ENCODE data around the gene VIPR2.
"Not testable (repeated sequence)": the region's sequence is repeated elsewhere in the genome, so short reads cannot be mapped to it uniquely, and the experiment has no call there.

The VIPR2 gene

DNA sequence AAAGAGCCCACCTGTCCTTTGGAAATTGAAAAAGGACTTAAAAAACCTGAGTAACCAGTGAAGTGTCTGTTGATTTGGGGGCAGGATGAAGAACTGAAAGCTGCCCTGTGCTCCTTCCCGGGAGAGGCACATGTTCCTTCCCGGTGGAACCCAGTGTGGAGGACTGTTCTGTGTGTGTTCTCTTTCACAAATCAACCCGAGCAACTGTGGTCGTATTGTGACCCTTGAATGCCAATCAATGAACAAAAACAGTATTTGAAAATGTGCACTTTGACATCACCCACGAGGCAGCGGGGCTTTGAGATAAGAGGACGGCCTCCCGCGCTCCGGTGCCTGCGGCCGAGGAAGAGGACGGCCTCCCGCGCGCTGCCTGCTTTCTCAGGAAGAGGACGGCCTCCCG lies 139.0 kb downstream of the VIPR2 start:
- no peak for DNase-seq

DNA sequence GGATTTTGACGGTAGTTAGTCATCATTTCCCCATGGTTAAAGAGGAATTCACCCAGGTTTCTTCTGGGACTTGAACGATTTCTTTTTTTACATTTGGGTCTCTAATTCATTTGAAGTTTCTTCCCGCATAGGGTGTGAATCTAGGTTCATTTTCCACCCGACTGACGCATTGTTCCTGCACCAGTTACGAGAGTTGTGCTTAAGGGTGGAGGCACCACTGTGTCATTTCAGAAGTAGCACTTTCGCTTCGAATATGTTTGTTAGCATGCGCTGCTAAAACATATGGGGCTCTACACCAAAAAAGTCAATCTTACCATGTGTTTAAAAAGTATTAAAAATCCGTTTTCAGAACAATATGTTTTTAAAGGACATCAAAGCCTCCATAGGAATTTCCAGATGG lies 140.3 kb downstream of the VIPR2 start:
- DNase-seq = no peak

DNA sequence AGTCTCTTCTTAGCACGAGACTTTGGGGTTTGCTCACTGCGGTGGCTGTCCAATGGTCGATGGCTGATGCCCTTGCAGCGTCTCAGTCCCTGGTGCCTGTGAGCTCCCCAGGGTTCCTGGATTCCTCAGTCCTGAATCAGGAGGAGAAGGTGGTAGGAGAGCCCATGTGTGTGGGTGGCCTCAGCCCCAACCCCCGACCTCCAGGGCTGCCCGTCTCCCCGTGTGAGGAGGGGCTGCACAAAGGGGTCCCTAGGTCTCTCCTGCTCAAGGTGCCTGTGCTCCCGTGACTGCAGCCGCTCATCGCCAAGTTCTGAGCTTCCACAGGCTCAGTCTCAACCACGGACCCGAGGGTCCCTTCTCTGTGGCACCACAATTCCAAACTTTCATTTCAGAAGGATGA lies 142.9 kb downstream of the VIPR2 start:
- no peak for DNase-seq

DNA sequence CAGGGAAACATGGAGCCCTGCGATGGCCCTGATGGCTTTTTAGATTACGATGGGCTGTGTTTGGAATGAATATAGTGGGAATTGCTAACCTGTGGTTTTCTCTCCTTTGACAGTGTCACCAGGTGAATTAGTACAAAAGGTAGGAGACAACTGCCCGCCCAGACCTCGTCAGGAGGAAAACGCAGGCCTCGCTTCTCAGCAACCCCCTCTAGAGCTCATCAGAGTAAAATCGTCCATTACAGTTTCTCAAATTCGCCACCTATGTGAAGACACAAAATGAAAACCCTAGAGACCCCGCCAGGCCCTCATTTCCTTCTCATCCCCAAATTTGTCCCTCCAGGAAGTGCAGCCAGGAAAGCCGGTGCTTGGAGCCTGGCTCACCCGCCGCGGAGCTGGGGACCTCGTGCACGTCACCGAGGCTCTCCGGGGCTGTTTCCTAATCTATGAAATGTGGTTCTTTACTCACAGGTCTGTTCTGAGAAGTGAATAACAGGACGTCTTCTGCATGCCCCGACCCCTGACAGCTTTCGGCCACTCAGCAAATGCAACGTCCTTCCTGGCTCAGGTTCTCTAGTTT lies 143.7 kb downstream of the VIPR2 start:
- DNase-seq = no peak

DNA sequence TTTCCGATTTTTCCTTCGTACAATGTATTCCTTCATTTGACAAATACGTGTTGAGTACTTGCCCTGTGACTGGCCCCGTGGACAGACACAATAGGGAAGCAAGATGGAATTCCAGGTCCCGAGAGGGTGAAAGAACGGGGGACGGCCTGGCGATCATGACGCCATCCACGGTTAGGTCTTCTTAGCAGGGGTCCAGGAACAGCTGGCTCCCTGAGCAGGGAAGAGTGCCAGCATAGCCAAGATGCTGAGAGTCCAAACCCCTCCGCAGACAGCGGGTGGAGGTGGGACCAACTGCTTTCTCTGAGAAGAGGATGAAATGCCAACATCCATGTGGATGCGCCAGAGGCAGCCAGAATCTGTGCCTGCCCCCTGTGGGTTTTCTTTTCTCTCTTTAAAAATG lies 144.6 kb downstream of the VIPR2 start:
- no peak for DNase-seq

DNA sequence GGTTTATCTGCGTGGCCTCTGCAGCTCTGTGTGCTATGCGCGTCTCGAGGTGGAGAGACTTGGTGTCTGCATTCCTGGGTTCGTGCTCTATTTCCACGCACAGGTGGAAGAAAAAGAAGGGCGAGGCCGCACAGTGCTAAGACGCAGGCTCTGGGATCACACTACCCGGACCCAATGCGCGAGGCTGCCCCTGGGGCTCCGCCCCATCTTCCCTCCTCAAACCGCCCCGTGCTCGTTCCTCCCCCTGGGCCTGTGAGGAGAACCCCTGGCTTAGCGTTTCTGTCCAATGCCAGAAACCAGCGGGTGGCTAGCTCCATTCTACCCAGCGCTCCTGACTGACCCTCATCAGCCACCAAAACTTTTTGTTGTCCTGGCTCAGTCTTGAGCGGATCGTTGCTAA lies 145.2 kb downstream of the VIPR2 start:
- DNase-seq = no peak

DNA sequence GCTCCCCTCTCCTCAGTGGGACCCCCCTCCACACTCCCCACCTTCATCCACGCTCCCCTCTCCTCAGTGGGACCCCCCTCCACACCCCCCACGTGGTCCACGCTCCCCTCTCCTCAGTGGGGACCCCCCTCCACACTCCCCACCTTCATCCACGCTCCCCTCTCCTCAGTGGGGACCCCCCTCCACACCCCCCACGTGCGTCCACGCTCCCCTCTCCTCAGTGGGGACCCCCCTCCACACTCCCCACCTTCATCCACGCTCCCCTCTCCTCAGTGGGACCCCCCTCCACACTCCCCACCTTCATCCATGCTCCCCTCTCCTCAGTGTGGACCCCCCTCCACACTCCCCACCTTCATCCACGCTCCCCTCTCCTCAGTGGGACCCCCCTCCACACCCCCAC lies 146.4 kb downstream of the VIPR2 start:
- not testable (repeated sequence) for DNase-seq

DNA sequence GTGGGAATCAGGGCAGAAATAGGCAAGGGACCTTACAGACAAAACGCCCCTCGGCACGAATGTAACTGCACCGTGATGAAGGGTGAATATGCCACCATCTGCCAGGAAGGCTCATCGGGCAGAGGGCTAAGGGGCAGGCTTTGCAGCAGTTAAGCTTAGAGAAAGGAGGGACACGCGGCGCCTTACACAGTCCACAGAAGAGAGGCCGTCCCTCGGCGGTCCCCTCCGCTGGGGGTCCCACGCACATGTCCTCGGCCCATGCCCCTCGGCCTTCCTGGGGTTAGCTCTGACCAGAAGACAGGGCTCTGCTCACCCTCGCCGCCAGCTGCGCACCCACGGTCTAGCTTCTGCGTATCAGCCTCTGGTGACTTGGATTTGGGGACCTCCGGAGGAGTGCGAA lies 147.2 kb downstream of the VIPR2 start:
- no peak for DNase-seq

DNA sequence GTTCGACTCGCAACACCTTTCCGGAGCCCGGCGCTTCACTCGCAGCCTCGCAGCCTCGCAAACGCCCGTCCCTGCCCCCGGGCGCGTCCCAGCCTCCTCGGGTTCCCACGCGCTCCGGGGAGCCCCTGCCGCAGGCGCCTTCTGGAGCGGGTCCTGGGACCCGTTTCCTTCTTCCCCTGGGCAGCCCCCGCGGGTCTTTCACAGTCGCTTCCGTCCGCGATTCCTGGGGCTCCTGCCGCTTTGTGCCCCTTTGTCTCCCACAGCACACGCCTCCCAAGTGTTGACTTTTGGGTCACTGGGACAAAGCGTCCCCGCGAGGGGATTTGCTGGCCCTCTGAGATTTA lies 147.6 kb downstream of the VIPR2 start:
- DNase-seq = no peak

DNA sequence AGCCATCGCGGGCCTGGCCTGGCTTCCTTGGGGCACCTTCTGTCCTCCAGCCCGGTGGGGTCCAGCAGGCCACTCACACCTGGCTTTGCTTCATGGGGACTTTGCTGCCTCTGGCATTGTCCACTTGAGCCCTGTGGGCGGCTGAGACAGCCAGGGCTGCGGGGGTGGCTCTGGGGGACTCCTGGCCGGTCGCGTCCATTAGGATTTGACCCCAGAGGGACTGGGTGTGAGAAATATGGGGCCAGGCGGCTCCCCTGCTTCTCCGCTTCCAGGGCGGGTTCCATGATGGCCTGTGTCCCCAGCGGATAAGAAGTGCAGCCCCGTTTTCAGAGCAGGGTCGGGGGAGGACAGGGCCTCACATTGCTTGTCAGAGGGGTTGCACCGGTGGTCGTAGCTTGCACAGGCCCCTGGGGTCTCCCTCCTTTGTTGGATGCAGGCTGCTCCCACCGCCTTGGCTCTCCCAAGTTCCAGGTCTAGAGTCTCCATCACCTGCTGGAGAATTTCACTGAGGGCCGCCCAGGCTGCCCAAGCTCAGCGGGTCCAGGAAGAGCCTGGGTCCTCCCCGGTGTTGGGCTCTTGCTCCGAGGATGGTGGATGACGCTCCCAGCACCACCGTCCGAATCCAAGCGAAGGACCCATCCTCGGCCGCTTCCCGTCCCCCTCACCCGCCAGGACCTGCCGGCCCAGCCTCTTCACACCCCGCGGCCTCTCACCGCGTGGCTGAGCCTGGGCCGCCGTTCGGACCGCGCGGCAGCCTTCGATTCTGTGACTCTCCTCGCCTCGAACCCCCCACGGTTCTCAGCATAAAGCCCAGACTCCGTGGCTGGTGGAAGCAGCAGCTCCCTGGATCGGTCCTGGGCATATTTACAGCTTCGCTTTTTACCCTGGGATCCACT lies 148.2 kb downstream of the VIPR2 start:
- DNase-seq = no peak

DNA sequence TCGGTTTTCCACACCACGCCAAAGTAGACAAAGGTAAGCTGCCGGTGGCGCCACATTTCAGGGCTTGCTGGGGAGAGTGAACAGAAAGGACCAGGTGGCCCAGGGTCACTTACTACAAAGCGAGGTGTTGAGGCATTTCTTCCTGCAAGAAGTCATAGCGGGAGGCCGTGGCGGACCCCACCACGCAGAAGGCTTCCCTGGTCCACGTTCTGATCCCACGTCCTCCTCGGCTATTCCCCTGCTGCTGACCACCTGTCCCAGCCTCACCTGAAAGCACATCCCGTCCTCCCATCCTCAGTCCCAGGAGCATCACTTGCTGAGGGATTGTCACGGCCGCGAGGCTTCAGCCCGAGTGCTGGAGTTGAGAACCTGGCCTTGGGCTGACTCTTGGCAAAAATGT lies 149.2 kb downstream of the VIPR2 start:
- DNase-seq = no peak

DNA sequence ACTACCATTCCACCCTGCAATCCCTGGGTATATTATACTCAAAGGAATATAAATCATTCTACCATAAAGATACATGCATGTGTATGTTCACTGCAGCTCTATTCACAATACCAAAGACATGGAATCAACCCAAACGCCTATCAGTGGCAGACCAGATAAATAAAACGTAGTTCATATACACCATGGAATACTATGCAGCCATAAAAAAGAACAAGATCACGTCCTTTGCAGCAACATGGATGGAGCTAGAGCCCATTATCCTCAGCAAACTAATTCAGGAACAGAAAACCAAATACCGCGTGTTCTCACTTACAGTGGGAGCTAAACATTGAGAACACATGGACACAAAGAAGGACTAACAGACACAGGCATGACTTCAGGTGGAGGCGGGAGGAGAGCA lies 150.0 kb downstream of the VIPR2 start:
- no peak for DNase-seq

DNA sequence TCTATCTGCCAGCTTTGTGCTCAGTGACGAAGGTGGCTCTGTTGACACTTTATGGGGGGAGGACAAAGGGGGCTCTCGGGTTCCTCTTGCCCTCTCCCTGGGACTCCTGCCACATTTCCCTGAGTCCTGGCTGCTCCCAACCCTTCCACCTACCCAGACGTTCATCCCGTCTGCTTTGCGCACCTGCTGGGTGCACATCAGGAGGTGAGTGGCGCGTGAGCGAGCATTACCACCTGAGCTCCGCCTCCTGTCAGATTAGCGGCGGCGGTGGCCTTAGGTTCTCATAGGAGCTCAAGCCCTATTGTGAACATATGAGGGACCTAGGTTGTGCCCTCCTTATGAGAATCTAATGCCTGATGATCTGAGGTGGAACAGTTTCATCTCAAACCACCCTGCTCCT lies 151.1 kb downstream of the VIPR2 start:
- no peak for DNase-seq

DNA sequence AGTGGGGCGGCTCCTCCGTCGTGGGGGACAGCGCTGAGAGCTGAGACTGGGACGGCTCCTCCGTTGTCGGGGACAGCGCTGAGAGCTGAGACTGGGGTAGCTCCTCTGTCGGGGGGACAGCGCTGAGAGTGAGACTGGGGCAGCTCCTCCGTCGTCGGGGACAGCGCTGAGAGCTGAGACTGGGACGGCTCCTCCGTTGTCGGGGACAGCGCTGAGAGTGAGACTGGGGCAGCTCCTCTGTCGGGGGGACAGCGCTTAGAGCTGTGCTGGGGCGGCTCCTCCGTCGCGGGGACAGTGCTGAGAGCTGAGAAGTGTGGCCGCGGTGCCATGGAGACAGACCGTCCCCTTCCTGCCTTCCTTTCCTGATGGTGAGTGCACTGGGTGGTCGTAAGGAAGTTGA lies 151.9 kb downstream of the VIPR2 start:
- no peak for DNase-seq

DNA sequence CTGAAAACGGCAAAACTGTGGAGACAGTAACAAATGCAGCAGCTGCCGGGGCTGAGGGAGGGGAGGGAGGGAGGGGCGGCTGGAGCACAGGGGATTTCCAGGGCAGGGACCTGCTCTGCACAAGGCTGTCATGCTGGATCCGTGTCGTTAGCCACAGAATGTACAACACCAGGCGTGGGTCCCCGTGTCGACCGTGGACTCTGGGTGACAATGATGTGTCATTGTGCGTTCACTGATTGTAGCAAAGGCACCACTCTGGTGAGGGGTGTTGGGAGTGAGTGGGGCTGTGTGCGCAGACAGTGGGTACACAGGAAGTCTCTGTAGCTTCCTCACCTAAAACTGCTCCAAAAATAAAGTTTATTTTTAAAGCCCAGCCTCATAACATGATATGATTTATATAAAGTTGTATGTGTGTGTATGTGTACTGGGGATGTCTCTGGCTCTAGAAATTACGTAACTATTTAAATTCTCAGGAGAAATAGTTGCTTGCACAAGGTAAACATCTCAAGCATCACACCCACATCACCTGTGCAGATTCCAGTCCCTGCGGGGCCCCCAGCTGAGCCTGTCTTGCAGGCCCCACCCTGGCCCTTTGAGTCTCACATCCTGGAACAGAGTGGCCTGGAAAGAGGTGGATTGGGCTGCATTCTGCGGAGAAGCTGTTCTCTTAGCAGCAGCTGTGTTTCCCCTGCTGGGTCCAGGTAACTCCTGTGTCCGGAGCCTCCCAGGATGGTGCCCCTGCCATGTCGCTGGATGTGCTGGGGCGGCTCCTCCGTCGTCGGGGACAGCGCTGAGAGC lies 152.6 kb downstream of the VIPR2 start:
- DNase-seq = no peak

DNA sequence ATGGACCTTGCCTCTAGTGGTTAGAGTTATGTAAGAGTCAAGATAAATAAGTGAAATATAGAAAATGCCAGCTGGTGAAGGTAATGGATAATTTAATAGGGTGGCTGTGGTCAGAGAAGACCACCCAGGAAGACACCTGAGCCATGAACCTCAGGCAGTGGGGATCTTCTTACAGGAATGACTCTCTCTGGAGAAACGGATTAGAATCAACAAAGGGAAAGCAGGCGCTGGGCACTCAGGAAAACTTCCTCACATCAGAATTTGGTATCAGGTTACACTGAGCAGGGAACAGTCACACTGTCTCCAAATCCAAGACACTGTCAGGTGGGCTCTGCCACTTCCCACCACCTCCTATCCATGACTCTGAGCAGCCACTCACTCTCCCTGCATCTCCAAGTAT lies 155.7 kb downstream of the VIPR2 start:
- no peak for DNase-seq

DNA sequence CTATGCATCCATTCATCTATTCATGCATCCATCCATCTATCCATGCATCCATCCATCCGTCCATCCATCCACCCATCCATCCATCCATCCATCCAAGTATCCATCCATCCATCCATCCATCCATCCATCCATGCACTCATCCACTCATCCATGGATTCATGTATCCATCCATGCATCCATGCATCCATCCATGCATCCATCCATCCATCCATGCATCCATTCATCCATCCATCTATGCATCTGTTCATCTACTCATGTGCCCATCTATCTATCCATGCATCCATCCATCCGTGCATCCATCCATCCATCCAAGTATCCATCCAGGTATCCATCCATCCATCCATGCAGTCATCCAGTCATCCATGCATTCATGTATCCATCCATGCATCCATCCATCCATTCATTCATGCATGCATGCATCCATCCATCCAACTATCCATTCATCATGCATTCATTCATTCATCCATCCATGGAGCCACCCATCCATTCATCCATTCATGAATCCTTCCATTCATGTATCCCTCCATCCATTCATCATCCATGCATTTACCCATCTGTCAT lies 156.3 kb downstream of the VIPR2 start:
- no peak for DNase-seq

DNA sequence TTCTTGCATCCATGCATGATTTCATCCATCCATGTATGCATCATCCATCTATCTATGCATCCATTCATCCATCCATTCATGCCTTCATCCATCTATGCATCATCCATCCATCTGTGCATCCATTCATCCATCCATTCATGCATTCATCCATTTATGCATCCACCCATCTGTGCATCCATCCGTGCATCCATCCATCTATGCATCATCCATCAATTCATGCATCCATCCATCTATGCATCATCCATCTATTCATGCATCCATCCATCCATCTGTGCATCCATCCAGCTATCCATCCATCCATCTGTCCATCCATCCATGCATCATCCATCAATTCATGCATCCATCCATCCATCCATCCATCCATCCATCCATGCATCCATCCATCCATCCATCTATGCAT lies 157.0 kb downstream of the VIPR2 start:
- no peak for DNase-seq

DNA sequence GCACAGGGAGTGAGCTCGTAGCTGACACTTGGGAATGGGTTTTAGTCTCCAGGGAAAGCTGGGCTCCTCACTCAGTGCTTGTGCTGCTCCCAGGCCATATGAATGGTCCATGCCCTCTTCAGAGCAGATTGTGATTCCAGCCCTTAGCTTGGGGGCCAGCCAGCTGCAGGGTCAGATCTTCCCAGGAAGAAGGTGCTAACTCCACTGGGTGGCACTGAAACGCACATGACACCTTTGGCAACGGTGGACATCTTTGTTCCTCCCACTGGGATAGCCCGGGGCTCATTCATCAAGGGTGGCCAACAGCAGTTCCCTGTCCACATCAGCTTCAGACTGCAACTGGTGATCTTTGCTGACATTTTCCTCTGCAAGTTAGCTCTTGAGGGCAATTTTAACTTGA lies 159.1 kb downstream of the VIPR2 start:
- DNase-seq = no peak

DNA sequence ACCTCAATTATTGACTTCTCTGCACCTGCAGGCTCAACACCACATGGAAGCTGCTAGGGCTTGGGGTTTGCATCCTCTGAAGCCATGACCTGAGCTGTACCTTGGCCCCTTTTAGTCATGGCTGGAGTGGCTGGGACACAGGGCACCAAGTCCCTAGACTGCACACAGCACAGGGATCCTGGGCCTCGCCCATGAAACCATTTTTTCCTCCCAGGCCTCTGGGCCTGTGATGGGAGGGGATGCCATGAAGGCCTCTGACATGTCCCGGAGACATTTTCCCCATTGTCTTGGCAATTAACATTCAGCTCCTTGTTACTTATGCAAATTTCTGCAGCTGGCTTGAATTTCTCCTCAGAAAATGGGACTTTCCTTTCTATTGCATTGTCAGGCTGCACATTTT lies 160.7 kb downstream of the VIPR2 start:
- DNase-seq = not testable (repeated sequence)

DNA sequence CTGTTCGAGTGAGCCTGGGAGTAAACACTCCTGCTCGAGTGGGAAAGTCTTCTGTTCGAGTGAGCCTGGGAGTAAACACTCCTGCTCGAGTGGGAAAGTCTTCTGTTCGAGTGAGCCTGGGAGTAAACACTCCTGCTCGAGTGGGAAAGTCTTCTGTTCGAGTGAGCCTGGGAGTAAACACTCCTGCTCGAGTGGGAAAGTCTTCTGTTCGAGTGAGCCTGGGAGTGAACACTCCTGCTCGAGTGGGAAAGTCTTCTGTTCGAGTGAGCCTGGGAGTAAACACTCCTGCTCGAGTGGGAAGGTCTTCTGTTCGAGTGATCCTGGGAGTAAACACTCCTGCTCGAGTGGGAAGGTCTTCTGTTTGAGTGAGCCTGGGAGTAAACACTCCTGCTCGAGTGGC lies 162.6 kb downstream of the VIPR2 start:
- DNase-seq = not testable (repeated sequence)

DNA sequence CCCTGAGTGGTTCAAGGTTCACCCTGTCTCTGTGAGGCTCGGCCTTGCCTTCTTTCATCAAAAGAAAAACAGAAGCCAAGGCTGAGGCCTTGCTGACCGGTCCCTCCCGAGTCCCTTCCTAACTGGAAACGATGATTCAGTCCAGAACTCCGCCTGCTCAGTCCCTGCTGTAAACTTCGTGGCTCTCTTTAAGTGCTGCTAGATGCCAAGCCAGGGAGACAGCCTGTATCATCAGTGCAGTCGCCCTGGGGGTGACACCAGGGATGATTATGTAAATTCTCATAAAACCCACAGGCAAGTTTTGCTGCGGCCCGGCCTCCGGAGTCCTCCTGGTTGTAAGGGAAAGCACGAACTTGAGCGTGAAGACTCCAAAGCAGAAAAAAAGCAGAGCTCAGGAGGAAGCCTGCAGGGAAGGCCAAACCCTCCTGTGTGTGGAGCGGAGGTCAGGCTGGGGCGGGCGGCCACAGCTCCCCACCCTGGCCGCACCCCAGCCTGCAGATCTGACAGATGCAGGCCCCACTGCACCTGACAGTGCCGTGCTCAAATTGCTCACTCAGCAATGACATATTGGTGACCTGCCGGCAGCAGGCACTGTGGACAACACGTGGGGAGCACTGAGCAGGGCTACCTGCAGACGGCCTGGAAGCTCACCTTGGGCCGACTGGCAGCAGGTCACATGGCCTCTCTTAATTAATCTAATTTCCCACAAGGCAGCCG lies 164.9 kb downstream of the VIPR2 start:
- no peak for DNase-seq

DNA sequence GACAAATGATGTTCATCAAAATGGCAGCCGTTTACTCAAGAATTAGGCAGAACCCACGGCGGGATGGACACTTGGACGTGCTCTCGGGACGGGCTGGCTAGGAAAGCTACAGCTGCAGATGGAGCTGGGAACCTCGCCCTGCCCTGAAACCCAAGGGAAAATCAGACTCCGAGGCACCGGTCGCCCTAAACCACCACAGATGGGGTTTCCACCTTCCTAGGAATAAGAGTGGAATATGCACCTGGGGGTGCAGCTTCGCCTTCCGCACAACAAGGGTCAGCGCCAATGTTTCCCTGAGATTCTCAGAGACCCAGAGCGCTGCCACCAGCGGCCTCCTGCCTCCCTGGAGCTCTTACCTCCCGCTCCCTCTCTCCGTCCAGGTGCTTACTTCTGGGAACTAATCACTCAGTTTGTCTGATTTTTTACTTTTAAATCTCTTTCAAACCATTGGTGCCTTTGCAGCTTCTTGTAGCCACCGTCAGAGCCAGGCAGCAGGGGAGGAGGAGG lies 165.6 kb downstream of the VIPR2 start:
- DNase-seq = no peak

Measured in activated CD8-positive, alpha-beta memory T cell treated with anti-CD3 and anti-CD28 coated beads for 24 hours (primary cell).